Keratinocyte (primary cell): ENCODE results near the gene DDX11. TPM values are rescaled to one million over a fixed set of nuclear protein-coding genes. Genes with fewer than 3 reads are reported as not detected.

Source experiments
- DNase-seq: peaks from one replicate; pipeline ENCODE4 v3.0.0-alpha.2; 2011; ENCODE audit warnings: low read depth, missing footprints, low spot score
- FAIRE-seq: peaks from 2 replicates; lab custom pipeline; 2011; peaks lifted over from hg19 to GRCh38; lab: Jason Lieb, UNC
- H2AFZ ChIP-seq: 2 replicates; pipeline ENCODE4 v1.6.0; 2012; ENCODE audit warnings: low read length, control low read depth, inconsistent platforms; ENCODE audit not compliant: control insufficient read depth
- H3K27ac ChIP-seq: 2 replicates; pipeline ENCODE4 v1.5.1; 2011; ENCODE audit warnings: low read length; ENCODE audit not compliant: control insufficient read depth, insufficient read depth
- H3K27me3 ChIP-seq: 3 replicates; pipeline ENCODE4 v1.6.0; 2011; ENCODE audit warnings: low read length; ENCODE audit not compliant: control insufficient read depth, insufficient read depth; ENCODE audit errors: extremely low read depth
- H3K36me3 ChIP-seq, 2 experiments: 2 replicates in 1 of 2; 3 replicates in 1 of 2; pipeline ENCODE4 v1.5.1; 2011; ENCODE audit warnings: low read length in 2 of 2, mild to moderate bottlenecking in 1 of 2; ENCODE audit not compliant: control insufficient read depth in 2 of 2, insufficient read depth in 2 of 2; ENCODE audit errors: extremely low read depth in 1 of 2
- H3K4me1 ChIP-seq: 3 replicates; pipeline ENCODE4 v1.5.1; 2011; ENCODE audit warnings: low read length; ENCODE audit not compliant: control insufficient read depth, insufficient read depth; ENCODE audit errors: extremely low read depth
- H3K4me2 ChIP-seq: 3 replicates; pipeline ENCODE4 v1.6.0; 2011; ENCODE audit warnings: low read depth, low read length; ENCODE audit not compliant: control insufficient read depth, insufficient read depth; ENCODE audit errors: extremely low read depth
- H3K4me3 ChIP-seq, 3 experiments: fragments of 200-600 bp in 1 of 3; sonication (generic) in 1 of 3; 2 replicates in 2 of 3; 3 replicates in 1 of 3; pipeline ENCODE4 v1.5.1; 2011 to 2016; ENCODE audit warnings: low read length in 3 of 3, mild to moderate bottlenecking in 3 of 3, control low read depth in 2 of 3, inconsistent platforms in 1 of 3, low read depth in 1 of 3, mixed read lengths in 1 of 3, mixed run types in 1 of 3, moderate library complexity in 1 of 3; ENCODE audit not compliant: control insufficient read depth in 2 of 3, insufficient read depth in 2 of 3; ENCODE audit errors: extremely low read depth in 1 of 3
- H3K79me2 ChIP-seq: 2 replicates; pipeline ENCODE4 v1.6.0; 2012; ENCODE audit warnings: low read length; ENCODE audit not compliant: control insufficient read depth, insufficient read depth
- H3K9ac ChIP-seq: 3 replicates; pipeline ENCODE4 v1.6.0; 2011; ENCODE audit warnings: low read length; ENCODE audit not compliant: control insufficient read depth, insufficient read depth; ENCODE audit errors: extremely low read depth
- H3K9me1 ChIP-seq: 3 replicates; pipeline ENCODE4 v1.6.0; 2011; ENCODE audit warnings: low read length; ENCODE audit not compliant: control insufficient read depth, insufficient read depth; ENCODE audit errors: extremely low read depth
- H3K9me3 ChIP-seq: 2 replicates; pipeline ENCODE4 v1.5.1; 2012; ENCODE audit warnings: low read depth, low read length; ENCODE audit not compliant: control insufficient read depth
- H4K20me1 ChIP-seq: 3 replicates; pipeline ENCODE4 v1.6.0; 2011; ENCODE audit warnings: low read length; ENCODE audit not compliant: control insufficient read depth, insufficient read depth; ENCODE audit errors: extremely low read depth
- CTCF ChIP-seq, 3 experiments: IDR thresholded peaks in 1 of 3; conservative IDR thresholded peaks in 1 of 3; optimal IDR thresholded peaks in 1 of 3; 2 replicates in 2 of 3; 3 replicates in 1 of 3; pipeline versions ENCODE3 to v1.5.1; 2011; ENCODE audit warnings: low read length in 3 of 3, mild to moderate bottlenecking in 3 of 3, moderate library complexity in 2 of 3, control low read depth in 1 of 3, inconsistent platforms in 1 of 3; ENCODE audit not compliant: insufficient read depth in 2 of 3; ENCODE audit errors: extremely low read depth in 1 of 3
- EZH2 ChIP-seq: IDR thresholded peaks from one replicate; pipeline ENCODE4 v1.6.1; 2012; ENCODE audit warnings: inconsistent platforms, mild to moderate bottlenecking, low read length, moderate library complexity
- dilution Hi-C: fragments of 300-500 bp; cut with MboI; formaldehyde crosslinking; loops from one replicate; pipeline ENCODE4 v1.7.0; 2020; ENCODE audit warnings: low sequenced_read_pairs; ENCODE audit not compliant: extremely low pct_ligation_motif_present
- polyA plus RNA-seq, 5 experiments: library from polyadenylated mRNA; depleted of rRNA in 3 of 5; stranded (reverse) in 3 of 5; stranded (forward) in 1 of 5; unstranded in 1 of 5; fragments of >200 nt; gene quantifications; 1 replicate in 1 of 5; 2 replicates in 3 of 5; 3 replicates in 1 of 5; pipeline versions ENCODE4 v1.2.1 to v1.2.3, GENCODE V29; 2011 to 2012; ENCODE audit warnings: missing spikeins in 2 of 5, low read depth in 1 of 5, low replicate concordance in 1 of 5

DDX11 gene
- polyA plus RNA-seq, 1 donor (not counting 4 experiments of a cell fraction or from before 2014, with no cell fraction given): 11.2 TPM

- H3K27me3 ChIP-seq: peaks cover 2% of the 10 kb centered on the region
- FAIRE-seq (no peak), DNase-seq (no peak)
- no peaks in the 10 kb centered on the region for H3K9me3 ChIP-seq
- H3K9ac ChIP-seq: no peak overlapping the region
- H3K9me1 ChIP-seq: no peaks in the 10 kb centered on the region
- no peak for TF ChIP-seq CTCF (optimal IDR thresholded peaks at IDR 0.05 in 1 of 3, IDR thresholded peaks at IDR 0.05 in 1 of 3, conservative IDR thresholded peaks at IDR 0.05 in 1 of 3; ENCODE audit: extremely low read depth in 1 of 3, insufficient read depth in 2 of 3, low read length in 3 of 3)
- no peak for TF ChIP-seq EZH2
- no peak overlapping the region for H3K4me3 ChIP-seq
- H3K79me2 ChIP-seq: no peaks in the 10 kb centered on the region
- no peak overlapping the region for H2AFZ ChIP-seq
- H3K4me1 ChIP-seq: no peaks in the 10 kb centered on the region
- H3K4me2 ChIP-seq: no peak overlapping the region
- no peaks in the 10 kb centered on the region for H3K36me3 ChIP-seq
- H3K27ac ChIP-seq: no peak overlapping the region
- no peaks in the 10 kb centered on the region for H4K20me1 ChIP-seq
- dilution Hi-C loops: no loop called here
Measured at GRCh38 chr12:31033681-31034080, 40.0 kb upstream of the DDX11 start.

- Histone ChIP-seq H3K36me3 (no peaks in the 10 kb centered on the region), H3K27ac (no peak overlapping the region), H2AFZ (no peak overlapping the region), H3K9ac (no peak overlapping the region), H3K4me1 (no peaks in the 10 kb centered on the region), H4K20me1 (no peaks in the 10 kb centered on the region), H3K79me2 (no peaks in the 10 kb centered on the region), H3K4me2 (no peak overlapping the region), H3K9me1 (no peaks in the 10 kb centered on the region), H3K9me3 (no peaks in the 10 kb centered on the region), H3K27me3 (peaks cover 2% of the 10 kb centered on the region), H3K4me3 (no peak overlapping the region)
- no peak for TF ChIP-seq EZH2
- TF ChIP-seq CTCF (optimal IDR thresholded peaks at IDR 0.05 in 1 of 3, IDR thresholded peaks at IDR 0.05 in 1 of 3, conservative IDR thresholded peaks at IDR 0.05 in 1 of 3; ENCODE audit: extremely low read depth in 1 of 3, insufficient read depth in 2 of 3, low read length in 3 of 3): no peak
- DNase-seq (no peak), FAIRE-seq (no peak)
- dilution Hi-C loops: no loop called here
Measured at GRCh38 chr12:31034372-31034771, 39.3 kb upstream of the DDX11 start.
